T-helper 22 cell (primary cell): ENCODE data around the gene TIMP2.
A peak's percentile ranks its signal among the peaks of the same experiment; 100 is the strongest.
"Not testable (repeated sequence)": the region's sequence is repeated elsewhere in the genome, so short reads cannot be mapped to it uniquely, and the experiment has no call there.

Experiments used
- DNase-seq: peaks from one replicate; pipeline ENCODE4 v3.0.0-alpha.2; 2020; ENCODE audit warnings: low read depth

The TIMP2 gene

GRCh38 chr17:78904371-78904770 lies 20.8 kb downstream of the TIMP2 start:
- DNase-seq = no peak

GRCh38 chr17:78903101-78903779 lies 21.9 kb downstream of the TIMP2 start, which contains the start of gene CEP295NL:
Gene CEP295NL (minus strand): TSS chr17:78903201. CDS start chr17:78901828, 1,373 bp downstream.
- DNase-seq = no peak

GRCh38 chr17:78902231-78902630 lies 23.0 kb downstream of the TIMP2 start:
- DNase-seq = not testable (repeated sequence)

DNA sequence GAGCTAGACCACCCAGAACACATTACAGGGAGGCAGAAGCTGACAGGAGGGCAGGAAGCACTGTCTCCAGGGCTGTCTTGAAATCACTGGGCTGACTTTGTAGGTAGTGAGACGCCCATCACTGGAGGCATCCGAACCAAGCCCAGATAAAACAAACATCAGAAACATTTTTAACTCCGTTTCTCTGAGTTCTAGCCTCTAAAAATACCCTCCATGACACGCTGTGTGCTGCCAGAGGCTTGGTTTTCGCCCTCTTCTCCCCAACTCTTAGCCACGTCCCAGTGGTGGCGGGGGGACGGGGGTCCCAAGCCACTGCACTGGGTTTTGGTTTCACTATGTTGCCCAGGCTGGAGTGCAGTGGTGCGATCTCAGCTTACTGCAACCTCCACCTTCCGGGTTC lies 23.4 kb downstream of the TIMP2 start:
- no peak for DNase-seq

DNA sequence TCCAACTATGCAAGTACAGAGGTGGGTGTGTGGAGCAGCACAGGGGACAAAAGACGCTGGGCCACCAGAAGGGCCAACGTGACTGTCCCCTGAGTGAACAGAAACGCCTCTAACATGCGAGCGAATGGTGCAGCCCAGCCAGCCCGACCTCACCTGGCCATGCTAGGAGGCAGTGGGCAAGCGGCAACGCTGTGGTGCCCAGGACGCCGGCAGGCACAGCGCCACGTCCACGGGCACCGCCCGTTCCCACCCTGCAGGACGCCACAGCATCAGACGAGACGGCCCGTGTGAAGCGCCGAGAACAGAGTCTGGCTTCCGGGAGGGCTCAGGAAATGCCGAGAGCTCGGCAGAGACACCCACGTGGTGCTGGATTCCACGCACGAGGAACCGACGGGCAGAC lies 24.4 kb downstream of the TIMP2 start:
- DNase-seq = no peak

DNA sequence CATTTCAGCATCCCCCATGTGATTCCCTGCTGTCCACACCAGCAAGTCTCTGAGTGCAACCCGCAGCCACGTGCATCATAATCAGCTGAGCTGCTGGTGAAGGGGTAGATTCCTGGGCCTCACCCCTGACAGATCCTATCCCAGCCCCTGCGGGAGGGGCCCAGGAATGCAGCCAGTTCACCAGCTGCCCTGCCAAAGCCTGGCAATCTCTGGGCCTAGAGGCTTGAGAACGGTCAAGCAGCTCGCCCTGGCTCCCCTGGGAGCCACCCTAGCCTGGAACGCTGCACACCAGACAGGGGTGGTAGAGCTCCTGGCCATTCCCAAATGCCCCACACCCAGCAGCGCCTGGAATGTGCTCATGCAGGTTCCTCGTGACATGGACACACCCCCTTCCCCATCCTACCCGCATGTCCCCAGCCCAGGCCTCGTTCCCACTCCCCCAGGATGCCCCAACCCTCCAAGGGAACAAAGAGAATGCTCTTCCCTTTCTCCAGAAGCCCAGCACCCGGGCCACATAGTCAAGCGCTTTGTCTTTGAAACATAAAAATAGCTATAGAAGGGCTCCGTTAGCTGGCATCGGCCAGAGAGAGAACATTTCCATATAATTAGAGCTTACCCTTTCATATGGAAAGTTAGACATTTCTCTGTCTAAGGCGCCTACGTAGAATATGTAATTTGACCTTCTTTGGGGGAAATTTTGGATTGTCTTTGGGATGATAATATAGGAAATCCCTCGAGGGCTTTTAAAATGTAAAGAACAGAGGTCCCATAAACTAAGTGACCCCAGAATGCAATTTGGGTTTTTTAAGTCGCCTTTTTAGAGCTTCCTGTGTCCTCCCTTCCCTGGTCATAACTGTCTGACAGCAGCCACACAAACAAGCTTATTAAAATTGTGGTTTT lies 25.6 kb downstream of the TIMP2 start:
- no peak for DNase-seq

GRCh38 chr17:78898947-78899346 lies 26.2 kb downstream of the TIMP2 start:
- DNase-seq = no peak

DNA sequence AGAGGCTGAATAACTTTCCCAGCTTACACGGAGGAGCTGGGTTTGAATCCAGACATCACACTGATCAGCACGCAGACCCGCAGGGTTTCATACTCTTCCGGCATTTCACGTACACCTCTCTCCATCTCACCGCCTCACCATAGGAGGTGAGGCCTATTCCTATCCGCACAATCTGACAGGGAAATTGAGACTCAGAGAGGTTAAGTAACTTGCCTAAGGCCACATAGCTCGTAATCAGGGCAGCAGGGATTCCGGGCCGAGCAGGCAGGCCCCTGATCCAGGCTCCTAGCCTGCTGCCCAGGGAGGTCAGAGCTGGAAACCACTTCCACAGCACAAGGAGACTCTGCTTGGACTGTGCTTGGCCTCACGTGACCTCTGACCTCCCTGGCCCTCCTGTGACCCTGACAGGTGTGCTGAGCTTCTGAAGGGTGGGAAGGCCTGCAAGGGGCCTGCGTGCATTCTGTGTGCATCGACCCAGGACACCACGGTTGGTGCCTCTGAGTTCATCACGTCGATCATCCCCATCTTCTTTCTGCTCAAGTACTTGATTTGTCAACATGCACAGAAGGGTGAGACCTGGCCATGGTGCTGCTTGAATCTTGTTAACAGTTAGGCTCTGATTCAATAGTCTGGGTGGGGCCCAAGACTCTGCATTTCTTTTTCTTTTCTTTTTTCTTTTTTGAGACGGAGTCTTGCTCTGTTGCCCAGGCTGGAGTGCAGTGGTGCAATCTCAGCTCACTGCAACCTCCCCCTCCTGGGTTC lies 26.9 kb downstream of the TIMP2 start:
- no peak for DNase-seq

DNA sequence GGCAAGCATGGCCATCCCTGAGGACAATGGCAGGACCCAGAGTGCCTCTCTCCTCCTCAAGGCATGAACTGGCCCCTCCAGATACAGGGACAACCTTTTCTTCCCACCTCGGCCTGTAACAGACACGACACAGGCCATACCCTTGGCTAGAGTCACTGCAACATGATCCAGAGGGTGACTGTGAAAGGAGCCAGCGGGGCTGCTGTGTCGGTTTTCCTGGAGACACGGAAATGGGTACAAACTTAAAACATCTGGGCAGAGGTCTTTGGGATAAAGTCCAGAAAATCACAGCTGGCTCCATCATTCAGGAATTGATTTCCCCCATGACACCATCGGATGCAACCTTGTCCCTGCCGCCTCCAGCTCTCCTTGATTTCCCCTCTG lies 27.5 kb downstream of the TIMP2 start:
- no peak for DNase-seq

DNA sequence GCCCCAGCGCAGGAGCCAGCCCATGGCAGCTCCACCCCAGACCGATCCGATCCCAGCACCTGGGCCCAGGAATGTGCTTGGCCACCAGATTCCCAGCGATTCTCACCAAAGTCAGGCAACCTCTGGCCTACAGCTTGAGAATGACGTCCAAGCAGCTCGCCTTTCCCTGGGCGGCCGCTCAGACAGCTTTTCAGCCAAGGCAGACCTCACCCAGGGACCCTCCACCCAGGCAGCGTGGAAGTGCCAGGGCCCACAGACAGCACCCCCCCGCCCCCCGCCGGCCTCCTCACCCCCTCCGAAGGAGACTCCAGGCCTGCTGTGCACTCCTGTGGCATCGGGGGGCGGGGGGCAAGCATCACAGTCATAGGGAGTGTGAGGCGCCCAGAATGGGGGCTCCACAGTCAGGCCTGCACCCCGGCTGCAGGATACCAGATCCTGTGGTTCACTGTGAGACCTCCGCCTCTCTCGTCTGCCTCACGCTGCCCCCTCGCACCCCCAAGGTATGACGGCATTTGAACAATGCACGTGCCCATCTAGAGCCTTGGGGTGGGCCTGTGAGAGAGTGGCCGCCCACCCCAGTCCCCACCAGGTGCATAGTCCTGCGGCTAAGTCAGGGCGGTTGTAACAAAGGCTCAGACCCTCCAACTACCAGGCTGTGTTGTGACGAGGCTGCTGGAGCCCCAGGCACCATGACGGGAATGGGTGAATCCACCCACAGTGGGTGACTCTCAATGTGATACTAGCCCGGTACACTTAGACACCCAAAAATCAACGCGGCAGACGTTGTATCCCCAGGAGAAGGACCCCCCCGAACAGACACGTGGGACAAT lies 28.1 kb downstream of the TIMP2 start:
- no peak for DNase-seq

- no peak for DNase-seq
Observed at GRCh38 chr17:78896091-78896833, 28.9 kb downstream of the TIMP2 start.

DNA sequence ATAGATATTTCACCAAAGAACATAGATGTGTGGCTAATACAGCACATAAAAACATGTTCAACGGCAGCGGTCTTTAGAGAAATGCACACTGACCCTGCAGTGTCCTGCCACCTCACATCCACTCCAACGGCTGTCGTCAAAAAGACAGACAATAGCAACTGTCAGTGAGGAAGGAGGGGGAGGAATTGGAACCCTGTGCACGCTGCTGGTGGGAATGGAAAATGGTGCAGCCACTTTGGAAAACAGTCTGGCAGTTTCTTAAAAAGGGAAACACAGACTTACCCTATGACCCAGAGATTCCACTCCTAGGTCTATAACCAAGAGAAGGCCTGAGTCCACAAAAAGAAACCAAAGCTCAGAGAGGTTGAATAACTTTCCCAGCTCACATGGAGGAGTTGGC lies 29.9 kb downstream of the TIMP2 start:
- no peak for DNase-seq

- no peak for DNase-seq
Observed at GRCh38 chr17:78893684-78894083, 31.5 kb downstream of the TIMP2 start.

DNA sequence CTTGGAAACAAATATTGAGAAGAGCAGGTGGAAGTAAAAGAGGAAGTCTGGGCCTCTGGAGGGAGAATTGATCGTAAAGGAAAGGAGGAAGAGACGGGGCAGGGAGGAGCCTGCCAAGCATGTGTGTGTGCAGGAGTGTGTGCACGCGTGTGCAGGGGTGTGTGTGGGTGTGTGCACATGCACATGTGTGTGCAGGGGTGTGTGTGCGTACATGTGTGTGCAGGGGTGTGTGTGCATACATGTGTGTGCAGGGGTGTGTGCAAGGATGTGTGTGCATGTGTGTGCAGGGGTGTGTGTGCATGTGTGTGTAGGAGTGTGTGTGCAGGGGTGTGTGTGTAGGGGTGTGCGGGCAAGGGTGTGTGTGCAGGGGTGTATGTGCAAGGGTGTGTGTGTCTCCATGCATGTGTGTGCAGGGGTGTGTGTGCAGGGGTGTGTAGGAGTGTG lies 32.2 kb downstream of the TIMP2 start:
- no peak for DNase-seq

GRCh38 chr17:78892520-78892919 lies 32.7 kb downstream of the TIMP2 start:
- no peak for DNase-seq

- DNase-seq = no peak
Observed at GRCh38 chr17:78892062-78892456, 33.1 kb downstream of the TIMP2 start.

GRCh38 chr17:78891406-78892061 lies 33.7 kb downstream of the TIMP2 start:
- DNase-seq = no peak

DNA sequence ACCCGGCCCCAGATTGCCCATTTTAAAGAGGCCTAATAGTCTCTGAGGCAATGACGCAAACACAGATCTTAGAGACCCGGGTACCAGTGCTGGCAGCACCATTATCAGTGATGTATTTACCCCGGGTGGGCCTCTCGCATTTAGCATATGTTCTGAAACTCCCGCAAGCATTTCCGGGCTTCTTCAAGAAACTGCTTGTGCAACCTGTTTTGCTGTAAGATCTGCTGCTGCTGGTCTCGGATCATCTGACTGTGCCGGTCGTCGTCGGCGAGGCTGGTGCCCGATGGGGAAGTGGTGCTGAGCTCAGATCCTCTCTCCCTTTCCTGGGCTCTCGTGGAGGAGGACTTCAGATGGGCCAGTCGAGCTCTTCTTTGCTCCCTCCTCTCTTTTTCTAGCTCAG lies 34.7 kb downstream of the TIMP2 start:
- DNase-seq = peak; percentile 23

- not testable (repeated sequence) for DNase-seq
Observed at GRCh38 chr17:78890096-78890495, 35.1 kb downstream of the TIMP2 start.

GRCh38 chr17:78889531-78889930 lies 35.7 kb downstream of the TIMP2 start:
- no peak for DNase-seq
